ENCODE measurements around the gene GDF7. TPM values are rescaled to one million over a fixed set of nuclear protein-coding genes. Genes with fewer than 3 reads are reported as not detected.

The GDF7 gene
- total RNA-seq, 1 donor from 2014 or later: 0.10 TPM

GRCh38 chr2:20724500-20725053 lies 57.6 kb downstream of the GDF7 start:
- H3K4me1 Mint-ChIP-seq (ENCODE audit: low read depth): no peaks in the 10 kb centered on the region
- no peak overlapping the region for H3K4me3 Mint-ChIP-seq
- intact Hi-C loops (cut with micrococcal nuclease): no loop called here
- no peak overlapping the region for H3K27ac Mint-ChIP-seq
- H3K36me3 Mint-ChIP-seq (ENCODE audit: low read depth): peaks cover 4% of the 10 kb centered on the region
- no peaks in the 10 kb centered on the region for H3K9me3 Mint-ChIP-seq
- H3K27me3 Mint-ChIP-seq (ENCODE audit: insufficient read depth): no peaks in the 10 kb centered on the region
- DNase-seq (ENCODE audit: low spot score): no peak

- H3K36me3 Mint-ChIP-seq (ENCODE audit: low read depth): peaks cover 4% of the 10 kb centered on the region
- no peaks in the 10 kb centered on the region for H3K9me3 Mint-ChIP-seq
- DNase-seq (ENCODE audit: low spot score): no peak
- no peaks in the 10 kb centered on the region for H3K27me3 Mint-ChIP-seq (ENCODE audit: insufficient read depth)
- H3K4me1 Mint-ChIP-seq (ENCODE audit: low read depth): no peaks in the 10 kb centered on the region
- intact Hi-C loops (cut with micrococcal nuclease): no loop called here
- no peak overlapping the region for H3K27ac Mint-ChIP-seq
- no peak overlapping the region for H3K4me3 Mint-ChIP-seq
Measured at GRCh38 chr2:20725782-20726181, 58.8 kb downstream of the GDF7 start.

- Mint-ChIP-seq H3K36me3 (ENCODE audit: low read depth) (peaks cover 6% of the 10 kb centered on the region), H3K27ac (no peak overlapping the region), H3K9me3 (no peaks in the 10 kb centered on the region), H3K27me3 (ENCODE audit: insufficient read depth) (no peaks in the 10 kb centered on the region), H3K4me3 (no peak overlapping the region), H3K4me1 (ENCODE audit: low read depth) (no peaks in the 10 kb centered on the region)
- intact Hi-C loops (cut with micrococcal nuclease): no loop called here
- DNase-seq (ENCODE audit: low spot score): no peak
Measured at GRCh38 chr2:20726913-20727312, 60.0 kb downstream of the GDF7 start.

DNA sequence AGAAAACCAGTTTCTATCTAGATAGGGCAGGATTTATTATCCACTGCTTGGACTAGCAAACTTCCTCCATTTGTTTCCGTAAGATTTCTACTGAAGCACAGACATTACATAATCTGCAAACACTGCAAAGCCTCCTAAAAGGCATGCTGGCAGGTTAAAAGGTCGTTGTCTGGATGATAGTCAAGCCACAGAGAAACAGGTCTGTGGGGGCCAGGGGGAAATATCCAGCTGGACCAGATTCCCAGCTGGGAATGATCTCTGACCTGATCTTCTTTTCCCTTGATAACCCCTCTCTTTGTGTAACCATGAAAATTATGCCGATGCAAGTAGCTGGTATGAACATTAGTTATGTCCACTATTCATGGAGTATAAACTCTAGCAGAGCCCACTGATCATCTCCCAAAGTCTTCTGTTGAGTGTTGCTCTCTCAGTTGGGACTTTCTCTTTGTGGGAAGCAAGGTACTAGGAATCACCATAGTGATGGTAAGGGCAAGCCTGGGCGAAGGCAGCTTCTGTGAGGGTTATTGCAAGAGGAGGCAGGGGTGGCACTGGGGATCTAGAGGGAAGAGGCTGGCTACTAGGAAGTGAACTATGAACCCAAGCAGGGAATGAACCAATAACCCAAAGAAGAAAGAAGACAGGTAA lies 61.3 kb downstream of the GDF7 start:
- Mint-ChIP-seq H3K4me3 (no peak overlapping the region), H3K27ac (no peak overlapping the region), H3K36me3 (ENCODE audit: low read depth) (peaks cover 6% of the 10 kb centered on the region), H3K4me1 (ENCODE audit: low read depth) (no peaks in the 10 kb centered on the region), H3K27me3 (ENCODE audit: insufficient read depth) (no peaks in the 10 kb centered on the region), H3K9me3 (no peaks in the 10 kb centered on the region)
- intact Hi-C loops (cut with micrococcal nuclease): no loop called here
- no peak for DNase-seq (ENCODE audit: low spot score)

Other genes starting within 250 kb of the GDF7 start
- 27.6 and 29.6 TPM in 2 replicates for gene RHOB, start 220.1 kb upstream of the GDF7 start, total RNA-seq
- 9.1 and 10.2 TPM in 2 replicates for gene HS1BP3, start 16.0 kb upstream of the GDF7 start, total RNA-seq
- 34.6 and 34.7 TPM in 2 replicates for gene LDAH, start 156.0 kb downstream of the GDF7 start, total RNA-seq

Measured in activated T-helper 1 cell treated with anti-CD3 and anti-CD28 coated beads, Interleukin-12 subunit alpha, Interleukin-12 subunit beta, Interleukin-2, Interleukin-4 antibody, amounts not matched to agents 30 ng/mL and 10 ng/mL and 1 ng/mL, durations not matched to agents 14 hours and 24 hours and 36 hours (primary cell).